HL-60/S4 (cell line): ENCODE measurements around the gene PDE11A.
"Not testable (repeated sequence)": the region's sequence is repeated elsewhere in the genome, so short reads cannot be mapped to it uniquely, and the experiment has no call there.

Experiments used
- in situ Hi-C: fragments of 300-500 bp; cut with MboI; formaldehyde crosslinking; loops from 2 replicates; pipeline ENCODE4 v1.14.3; 2022; ENCODE audit warnings: low sequenced_read_pairs

Gene PDE11A

DNA sequence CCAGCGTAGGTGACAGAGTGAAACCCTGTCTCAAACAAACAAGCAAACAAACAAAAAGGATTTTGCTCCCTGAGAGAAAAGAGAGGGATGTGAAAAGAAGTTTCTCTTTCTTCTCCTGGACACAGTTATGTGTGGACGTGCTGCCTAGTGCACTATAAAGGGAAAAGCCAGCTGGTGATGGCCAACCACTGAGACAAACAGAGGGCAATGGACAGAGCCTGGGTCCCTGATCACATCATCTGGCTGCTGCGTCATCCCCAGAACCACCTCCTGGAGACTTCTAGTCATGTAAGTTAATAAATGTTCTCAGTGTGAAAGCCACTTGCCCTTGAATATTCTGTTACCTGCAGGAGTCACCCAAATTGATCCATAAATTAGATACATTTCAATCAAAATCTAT is 184.9 kb downstream of the PDE11A start:
- in situ Hi-C loops: no loop called here

DNA sequence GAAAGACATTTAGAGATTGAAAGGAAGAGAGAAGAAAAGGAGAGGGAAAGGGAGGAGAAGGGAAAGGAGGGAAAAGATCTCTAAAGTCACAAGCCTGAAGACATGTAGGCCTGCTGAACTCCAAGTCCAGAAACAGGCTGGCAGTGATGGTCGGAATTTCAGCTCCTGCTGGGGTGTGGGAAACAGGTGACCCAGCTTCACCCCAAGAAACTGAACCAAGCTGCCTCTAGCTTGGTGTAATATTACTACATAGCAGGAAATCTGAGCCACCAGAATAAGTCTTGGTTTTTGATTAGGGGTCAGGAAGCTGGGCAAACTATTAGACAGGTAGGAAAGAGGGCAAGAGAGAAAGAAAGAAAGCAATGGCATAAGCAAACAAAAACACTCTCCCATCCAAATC is 185.8 kb downstream of the PDE11A start:
- in situ Hi-C loops: no loop called here

DNA sequence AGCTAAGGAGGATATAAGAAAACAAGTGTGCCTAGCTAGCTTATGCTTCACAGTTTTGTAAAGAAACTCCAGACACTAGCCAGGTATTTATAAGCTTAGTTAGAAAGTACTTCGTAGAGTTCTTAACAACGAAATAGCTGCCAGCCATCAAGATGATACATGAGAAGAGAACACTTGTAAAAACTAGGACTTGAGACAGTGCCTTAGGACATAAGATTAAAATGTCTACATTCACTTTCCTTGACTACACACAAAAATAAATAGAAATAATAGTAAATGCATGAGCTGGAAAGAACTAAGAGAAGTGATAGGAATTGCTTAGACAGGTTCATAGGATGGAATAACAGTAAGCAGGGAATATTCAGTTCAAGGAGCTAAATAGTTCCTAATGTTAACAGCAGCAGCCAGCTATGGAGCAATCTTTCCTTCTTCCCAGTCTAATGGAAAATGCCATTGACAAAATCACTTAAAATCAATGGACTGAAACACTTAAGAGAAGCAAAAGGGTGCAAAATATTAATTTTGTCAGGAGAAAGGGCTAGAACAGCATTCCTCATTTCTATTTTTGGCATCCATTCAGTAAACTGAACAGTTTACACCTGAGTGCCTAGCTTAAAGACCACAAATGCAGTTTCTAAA is 186.6 kb downstream of the PDE11A start:
- in situ Hi-C loops: no loop called here

DNA sequence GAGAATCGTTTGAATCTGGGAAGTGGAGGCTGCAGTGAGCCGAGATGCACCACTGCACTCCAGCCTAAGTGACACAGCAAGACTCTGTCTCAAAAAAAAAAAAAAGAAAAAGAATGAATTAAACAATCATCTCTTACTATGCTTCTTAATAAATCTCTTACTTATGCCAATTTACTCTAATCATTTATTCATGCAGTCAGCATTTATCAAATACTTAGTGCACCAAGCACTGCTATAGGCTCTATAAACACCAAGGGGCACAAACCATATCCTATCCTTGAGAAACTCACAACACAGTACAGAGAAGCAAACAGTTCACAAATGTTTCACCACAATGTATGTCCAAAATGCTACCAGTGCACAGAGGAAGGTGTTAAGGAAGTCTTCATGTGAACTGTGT is 189.4 kb downstream of the PDE11A start:
- in situ Hi-C loops: no loop called here

DNA sequence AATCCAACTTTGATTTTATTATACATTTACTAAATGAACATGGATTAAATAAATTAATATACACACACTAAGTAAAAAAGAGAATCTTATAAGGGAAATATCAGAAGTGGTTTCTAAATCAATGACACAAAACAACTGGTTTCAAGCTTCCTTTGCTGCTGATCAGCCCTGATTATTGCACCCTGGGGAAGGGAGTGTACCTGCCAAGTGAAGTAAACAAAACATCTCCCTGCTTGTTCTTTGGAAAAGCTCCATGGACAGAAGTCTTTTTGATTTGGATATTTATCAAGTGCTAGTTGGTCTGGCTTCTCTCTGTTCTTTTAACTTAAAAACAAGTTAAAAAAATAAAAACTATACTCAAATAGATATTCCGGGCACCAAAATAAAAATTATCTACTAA is 190.1 kb downstream of the PDE11A start:
- in situ Hi-C loops: no loop called here

DNA sequence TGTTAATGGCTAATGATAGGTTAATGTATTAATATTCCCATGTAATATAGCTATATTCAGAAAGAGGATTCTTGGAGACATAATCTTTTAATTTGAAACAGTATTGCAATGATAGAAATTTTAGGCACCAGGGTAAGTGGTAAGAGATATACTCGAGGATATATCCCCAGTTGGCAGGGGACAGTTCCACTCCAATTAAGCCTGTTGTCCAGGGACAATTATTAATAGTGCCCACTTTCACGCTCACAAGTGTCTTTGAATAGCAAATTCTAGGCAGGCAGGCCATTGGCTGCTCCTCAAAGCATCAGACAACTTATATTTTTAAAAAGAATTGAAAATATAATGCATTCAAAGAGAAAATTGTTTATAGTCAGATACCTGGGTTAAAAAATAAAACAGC is 190.7 kb downstream of the PDE11A start:
- in situ Hi-C loops: no loop called here

DNA sequence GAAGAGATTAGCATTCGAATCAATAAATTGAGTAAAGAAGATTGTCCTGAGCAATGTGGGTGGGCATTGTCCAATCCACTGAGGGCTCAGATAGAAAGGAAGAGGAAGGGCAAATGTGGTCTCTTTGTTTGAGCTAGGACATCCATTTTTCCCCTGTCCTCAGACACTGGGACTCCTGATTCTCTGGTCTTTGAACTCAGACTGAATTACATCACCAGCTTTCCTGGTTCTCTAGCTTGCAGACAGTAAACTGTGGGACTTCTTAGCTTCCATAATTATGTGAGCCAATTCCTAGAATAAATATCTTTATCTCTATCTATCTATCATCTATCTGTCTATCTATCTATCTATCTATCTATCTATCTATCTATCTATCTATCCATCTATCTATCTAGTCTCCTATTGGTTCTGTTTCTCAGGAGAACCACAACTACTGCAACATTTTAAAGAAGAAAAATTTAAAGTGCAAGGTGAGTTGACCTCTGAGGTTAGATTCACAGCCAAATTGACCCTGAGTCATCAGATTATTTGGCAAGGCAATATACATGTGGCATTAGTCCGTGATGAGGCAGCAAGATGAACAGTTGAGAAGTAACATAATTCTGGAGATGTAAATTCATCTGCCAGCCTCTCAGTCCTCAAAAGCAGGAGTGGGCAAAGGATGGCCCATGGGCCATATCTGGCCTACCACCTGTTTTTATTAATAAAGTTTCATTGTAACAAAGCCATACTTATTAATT is 191.4 kb downstream of the PDE11A start:
- in situ Hi-C loops: no loop called here

DNA sequence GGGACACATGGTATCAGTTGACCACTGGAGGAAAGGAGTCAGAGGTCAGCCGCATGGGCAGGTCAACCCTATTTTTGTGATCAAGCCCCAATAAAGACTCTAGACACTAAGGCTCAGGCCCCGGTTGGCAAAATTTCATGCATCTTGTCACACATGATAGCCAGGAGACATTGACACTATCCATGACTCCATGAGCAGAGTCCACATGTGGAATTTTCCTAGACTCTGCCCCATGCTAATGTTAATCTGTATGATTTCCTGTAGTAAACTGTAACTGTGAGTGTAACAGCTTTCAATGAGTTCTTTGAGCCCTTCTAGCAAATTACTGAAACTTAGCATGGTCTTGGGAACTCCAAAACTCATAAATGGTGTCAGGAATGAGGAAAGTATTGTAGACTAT is 192.3 kb downstream of the PDE11A start:
- in situ Hi-C loops: no loop called here

DNA sequence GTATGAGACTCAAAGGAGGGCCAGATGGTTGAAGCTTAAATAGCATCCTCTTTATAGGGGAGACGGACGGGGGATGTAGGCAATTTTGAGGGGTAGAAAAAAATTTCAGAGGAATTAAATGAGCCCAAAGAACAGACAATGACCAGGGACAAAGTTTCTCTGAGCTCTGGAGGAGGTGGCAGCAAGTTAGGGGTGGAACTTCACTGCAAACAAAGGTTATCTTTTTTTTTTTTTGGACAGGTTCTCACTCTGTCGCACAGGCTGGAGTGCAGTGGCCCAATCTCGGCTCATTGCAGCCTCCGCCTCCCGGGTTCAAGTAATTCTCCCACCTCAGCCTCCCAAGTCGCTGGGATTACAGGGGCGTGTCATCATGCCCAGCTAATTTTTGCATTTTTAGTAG is 195.6 kb downstream of the PDE11A start:
- in situ Hi-C loops: no loop called here

DNA sequence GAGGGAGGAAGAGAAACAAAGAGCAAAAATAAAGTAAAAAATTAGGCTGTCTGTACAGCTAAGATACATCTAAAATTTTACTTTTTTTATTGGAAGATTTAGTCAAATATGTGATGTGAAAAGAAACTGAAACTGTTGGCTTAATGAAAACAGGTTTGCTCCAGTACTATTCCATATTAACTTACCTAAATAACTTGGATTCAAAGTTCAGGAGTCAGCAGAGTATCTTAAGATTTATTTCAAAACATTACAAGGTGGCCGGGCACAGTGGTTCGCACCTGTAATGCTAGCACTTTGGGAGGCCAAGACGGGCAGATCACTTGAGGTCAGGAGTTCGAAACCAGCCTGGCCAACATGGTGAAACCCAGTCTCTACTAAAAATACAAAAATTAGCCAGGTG is 197.9 kb downstream of the PDE11A start:
- in situ Hi-C loops: no loop called here

DNA sequence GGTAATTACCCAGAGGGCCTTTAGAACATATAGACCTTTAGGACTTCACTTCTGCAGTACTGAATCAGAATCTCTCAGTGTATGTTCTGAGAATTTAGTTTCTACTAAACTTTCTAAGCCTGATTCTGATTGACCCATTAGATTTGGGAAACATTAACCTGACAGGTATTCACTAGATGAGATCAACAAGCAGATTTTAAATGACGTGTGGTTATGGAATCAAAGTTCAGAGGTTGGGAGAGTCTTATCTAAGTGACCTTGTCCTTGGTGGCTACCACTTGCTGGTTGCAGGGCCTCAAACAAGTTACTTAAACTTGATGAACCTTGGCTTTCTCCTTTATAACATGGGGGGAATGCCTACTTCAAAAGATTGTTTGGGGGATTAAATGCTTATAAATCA is 198.7 kb downstream of the PDE11A start:
- in situ Hi-C loops: no loop called here

DNA sequence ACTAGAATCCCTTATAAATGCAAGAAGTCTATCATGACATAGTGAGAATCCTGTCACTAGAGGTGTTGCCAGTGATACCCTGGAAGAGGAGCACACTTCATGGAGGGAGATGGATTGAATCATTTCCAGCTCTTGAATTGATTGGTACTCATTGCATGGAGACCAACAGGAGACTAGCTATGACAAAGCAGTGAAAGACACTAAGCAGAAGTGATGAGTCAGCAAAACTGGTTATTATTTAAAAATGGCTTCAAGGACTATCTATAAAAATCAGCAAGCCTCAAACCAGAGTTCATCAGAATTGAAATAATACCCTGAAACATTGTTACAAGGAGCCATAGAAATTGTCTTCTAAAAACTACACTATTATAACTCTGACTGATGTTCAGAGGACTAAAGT is 200.3 kb downstream of the PDE11A start:
- in situ Hi-C loops: no loop called here

DNA sequence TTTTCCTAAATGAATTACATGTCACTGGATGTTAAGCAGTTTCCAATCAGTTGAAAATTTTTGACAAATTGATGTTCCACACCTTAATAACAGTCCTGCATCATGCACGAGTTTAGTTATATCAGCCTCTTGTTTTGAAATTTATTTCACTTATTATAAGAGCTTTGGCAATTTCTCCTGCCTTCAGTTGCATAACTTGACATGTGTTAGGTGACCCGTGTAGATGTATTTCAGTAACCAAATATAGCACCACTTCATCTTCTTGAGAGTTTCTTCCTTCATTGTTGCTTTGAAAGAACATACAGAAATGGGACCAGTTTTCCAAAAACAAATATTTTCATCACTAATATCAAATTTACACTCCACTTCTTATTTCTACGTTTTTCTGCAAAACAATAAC is 202.7 kb downstream of the PDE11A start:
- in situ Hi-C loops: no loop called here

DNA sequence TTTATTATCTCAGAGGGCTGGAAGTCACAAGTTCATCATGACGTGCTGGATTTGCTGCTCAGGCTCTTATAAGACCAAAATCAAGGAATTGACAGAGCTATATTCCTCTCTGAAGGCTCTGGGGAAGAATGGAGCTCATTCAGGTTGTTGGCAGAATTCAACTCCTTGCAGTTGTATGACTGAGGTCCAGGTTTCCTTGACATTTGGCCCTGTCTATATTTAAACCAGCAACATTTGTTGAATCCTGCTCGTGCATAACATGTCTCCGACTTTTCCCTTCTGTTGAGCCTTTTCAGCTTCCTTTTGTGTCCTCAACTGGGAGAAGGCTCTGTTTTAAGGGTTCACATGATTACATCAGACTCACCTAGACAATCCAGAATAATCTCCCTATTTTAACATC is 203.4 kb downstream of the PDE11A start:
- in situ Hi-C loops: no loop called here

DNA sequence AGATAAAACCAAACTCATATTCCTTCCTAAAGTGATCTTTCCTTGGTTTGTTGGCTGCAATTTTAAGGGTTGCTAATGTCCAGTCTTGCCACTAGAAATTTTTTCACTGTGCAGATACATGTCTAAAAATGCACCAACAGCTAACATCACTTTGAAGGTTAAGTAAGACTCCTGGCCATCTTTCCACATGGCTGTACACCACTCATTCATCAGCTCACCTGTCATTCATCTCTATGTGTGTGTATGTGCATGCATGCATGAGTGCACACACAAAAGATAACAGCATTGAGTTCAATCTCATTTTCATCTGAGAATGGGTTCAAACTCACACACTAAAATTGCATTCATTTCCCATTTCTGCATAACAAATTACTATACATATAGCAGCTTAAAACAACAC is 203.8 kb downstream of the PDE11A start:
- in situ Hi-C loops: no loop called here

DNA sequence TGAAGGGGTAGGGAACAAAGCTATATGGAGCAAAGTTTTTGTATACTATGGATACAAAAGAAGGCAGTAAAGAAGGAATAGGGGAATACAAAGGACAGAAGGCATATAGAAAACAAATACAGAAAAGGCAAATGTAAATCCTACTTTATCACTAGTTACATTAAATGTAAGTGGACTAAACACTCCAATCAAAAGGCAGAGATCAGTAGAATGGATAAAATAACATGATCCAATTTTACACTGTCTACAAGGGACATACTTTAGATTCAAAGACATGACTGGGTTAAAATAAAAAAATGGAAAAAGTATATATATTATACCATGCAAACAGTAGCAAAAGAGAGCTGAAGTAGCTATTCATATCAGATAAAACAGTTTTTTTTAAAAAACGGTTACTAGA is 215.0 kb downstream of the PDE11A start:
- in situ Hi-C loops: no loop called here

DNA sequence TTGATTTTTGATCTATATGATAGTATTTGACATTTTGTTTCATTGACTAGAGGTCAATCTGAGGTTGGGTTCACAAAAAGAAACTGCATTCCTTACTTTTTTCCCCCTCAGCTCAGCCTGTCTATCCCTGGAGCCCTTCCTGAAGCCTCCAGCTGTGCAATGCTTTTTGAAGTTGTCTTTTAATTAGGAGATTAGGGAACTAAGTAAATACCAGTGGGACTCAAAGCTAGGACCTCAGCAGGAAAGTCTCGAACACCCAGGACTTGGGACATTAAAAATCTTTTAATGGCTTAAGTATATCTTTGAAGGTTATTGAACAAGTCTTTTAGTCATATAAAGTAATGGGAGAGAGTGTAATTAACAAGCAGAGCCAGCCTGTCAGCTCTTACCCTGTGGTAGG is 220.2 kb downstream of the PDE11A start:
- in situ Hi-C loops: no loop called here

DNA sequence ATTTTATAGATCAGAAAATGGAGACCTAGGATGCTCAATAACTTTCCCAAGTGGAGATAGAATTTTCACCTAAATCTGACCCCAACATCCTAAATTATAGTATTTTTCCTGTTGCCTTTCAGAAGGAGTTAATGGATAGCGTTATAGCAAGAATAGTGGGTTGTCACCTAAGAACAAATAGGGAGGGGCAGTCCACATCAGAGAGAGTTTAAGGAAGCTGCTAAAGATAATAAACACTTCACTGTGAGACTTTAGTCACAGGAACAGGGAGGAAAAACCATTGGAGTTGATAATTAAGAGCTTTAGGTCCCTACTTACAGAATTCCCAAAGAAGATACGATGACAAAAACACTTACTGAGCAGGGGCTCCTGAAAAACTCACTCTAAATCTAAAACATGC is 229.4 kb downstream of the PDE11A start:
- in situ Hi-C loops: no loop called here

DNA sequence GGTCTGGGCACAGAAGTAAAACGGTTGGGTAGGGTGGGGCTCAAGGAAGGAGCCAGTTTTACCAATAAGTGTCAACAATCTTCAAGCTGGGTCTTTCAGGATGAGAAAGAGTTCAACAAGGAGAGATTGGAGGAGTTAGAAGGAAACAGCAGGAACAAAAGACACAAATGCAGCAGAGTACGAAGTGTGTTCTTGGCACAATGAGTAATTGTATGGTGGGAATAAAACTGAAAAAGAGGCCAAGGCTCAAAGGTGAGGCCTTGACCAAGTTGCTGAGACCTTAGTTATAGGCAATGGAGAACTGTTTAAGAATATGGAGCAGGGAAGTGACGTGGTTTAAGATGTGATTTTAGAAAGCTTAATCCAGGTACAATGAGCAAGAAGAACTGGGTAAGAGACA is 230.3 kb downstream of the PDE11A start:
- in situ Hi-C loops: no loop called here

DNA sequence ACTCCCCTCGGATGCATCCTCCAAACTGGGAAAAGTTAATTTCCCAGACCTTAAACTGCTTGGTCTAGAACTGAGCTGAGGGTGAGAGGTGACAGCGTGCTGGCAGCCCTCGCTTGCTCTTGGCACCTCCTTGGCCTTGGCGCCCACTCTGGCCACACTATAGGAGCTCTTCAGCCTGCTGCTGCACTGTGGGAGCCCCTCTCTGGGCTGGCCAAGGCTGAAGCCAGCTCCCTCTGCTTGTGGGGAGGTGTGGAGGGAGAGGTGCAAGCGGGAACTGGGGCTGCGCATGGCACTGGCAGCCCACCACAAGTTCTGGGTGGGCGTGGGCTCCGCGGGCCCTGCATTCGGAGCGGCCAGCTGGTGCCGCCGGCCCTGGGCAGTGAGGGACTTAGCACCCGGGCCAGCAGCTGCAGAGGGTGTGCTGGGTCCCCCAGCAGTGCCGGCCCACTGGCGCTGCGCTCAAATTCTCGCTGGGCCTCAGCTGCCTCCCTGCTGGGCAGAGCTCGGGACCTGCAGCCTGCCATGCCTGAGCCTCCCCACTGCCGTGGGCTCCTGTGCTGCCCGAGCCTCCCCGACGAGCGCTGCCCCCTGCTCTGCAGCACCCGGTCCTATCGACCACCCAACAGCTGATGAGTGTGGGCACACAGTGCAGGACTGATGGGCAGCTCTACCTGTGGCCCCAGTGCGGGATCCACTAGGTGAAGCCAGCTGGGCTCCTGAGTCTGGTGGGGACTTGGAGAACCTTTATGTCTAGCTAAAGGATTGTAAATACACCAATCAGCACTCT is 237.0 kb downstream of the PDE11A start:
- in situ Hi-C loops: not testable (repeated sequence)

DNA sequence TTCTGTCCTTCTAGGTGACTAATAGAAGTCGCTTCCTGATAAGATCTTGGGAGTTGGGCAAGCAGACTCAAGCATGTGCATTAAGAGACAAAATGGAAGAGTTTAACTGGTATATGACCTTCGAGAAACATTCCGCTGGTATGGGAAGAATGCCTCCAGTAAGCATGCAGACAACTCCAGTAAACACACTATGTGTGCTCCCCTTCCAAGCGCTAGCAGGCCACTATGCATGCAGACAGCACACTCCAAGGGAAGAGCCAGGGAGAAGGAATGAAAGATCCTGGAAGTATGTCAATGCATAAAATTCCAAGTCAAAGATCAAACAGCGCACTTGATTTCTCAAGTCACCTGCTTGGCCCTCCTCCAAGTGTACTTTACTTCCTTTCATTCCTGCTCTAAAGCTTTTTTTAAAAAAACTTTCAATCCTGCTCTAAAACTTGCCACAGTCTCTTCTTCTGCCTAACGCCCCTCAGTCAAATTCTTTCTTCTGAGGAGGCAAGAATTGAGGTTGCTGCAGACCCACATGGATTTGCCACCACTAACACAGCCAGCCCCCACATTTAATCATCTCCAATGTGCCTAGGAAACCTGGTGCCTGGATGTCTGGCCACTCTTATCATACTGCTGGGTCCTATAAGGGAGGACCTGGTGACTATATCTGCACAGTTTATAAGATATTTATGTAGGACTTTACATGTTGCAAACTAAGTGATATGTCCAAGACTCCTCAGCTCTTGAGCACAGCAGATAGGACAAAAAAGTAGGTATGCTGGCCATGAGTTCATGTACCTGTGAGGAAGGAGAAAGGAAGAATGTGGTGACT is 239.8 kb downstream of the PDE11A start:
- in situ Hi-C loops: no loop called here
